ENCODE results near the gene CAPN15. TPM values are rescaled to one million over a fixed set of nuclear protein-coding genes. Genes with fewer than 3 reads are reported as not detected.

CAPN15 gene
- total RNA-seq, 4 donors from 2014 or later: 24.9 to 44.7 (median 43.3) TPM

DNA sequence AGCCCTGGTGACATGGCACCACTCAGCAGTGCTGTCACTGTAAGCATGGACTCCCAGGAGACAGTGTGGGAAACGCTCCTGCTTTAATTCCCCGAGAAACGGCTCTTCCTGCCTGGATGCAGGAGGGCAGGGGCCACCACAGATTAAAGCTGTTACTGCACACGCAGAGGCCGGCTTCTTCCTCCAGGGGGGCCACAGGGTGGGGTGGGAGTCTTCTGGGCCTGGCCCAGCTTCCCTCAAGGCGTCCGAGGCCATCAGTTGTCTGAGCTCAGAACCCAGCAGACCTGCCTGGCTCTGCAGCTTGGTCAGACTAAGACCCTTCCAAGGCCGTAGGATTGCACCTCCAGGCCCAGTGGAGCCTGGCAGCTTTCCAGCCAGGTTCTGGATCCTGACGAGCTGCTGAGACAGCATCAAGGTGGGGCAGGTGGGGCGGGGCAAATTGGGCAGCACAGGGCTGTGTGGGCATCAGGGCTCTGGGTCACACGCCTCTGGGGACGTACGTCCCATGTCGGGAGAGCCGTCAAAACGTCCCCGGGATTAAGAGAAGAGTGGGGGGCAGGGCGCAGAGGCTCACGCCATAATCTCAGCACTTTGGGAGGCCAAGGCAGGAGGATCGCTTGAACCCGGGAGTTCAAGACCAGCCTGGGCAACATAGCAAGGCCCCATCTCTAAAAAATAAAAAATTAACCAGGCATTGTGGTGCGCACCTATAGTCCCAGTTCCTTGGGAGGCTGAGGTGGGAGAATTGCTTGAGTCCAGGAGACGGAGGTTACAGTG lies 5.0 kb upstream of the CAPN15 start:
- TF ChIP-seq POLR2A (IDR thresholded peaks at IDR 0.05; ENCODE audit: low read depth): no peak
- TF ChIP-seq EP300 (IDR thresholded peaks at IDR 0.05): no peak
- no peak for TF ChIP-seq POLR2AphosphoS5 (IDR thresholded peaks at IDR 0.05)
- peaks cover 18 to 43% (median 33%) of the 10 kb centered on the region in 4 donors for H3K36me3 ChIP-seq
- no peaks in the 10 kb centered on the region for H3K27me3 ChIP-seq
- no peaks in the 10 kb centered on the region for H3K9me3 ChIP-seq
- H3K4me1 ChIP-seq: peaks cover 19 to 33% (median 29%) of the 10 kb centered on the region in 4 donors
- no peak overlapping the region for H3K4me3 ChIP-seq
- no peak for DNase-seq (ENCODE audit: extremely low spot score)
- intact Hi-C loops (cut with DNase I): loop anchor here (10.0 kb wide), 2 partner anchors 98 to 128 kb away; partner anchors contain the start of genes NME4 and RAB11FIP3
- H3K27ac ChIP-seq (replicated peaks in 1 of 4): no peak overlapping the region
- WGBS: 80% methylated on average over 18 of the region's 23 CpGs

DNA sequence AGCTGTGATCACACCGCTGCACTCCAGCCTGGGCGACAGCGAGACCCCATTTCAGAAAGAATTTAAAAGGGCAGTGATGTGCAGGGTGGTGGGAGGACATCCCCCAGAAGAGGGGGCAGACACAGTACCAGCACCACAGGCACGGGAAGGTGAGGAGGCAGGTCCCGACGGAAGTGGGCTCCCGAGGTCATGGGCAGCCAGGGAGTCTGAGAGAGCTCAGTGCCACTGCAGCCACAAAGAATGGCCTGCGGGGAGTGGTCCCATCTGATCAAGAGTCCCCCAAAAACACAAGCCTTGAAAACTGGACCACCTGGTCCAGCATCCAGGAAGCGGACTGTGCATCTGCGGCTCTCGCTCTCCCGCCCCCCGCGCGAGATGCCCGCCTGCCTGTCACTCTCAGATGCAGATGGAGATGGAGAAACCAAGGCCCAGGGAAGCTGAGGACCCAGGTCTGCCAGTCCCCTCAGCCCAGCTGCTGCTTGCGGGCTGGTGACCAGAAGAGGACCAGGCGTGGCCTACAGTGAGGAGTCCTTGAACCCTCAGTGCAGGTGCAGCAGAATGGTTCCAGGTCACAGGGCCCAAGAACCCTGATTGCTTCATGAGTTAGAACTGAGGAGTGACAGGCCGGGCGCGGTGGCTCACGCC lies 4.3 kb upstream of the CAPN15 start:
- H3K36me3 ChIP-seq: peaks cover 18 to 36% (median 32%) of the 10 kb centered on the region in 4 donors
- 91% methylated on average over 20 of the region's 22 CpGs for WGBS
- intact Hi-C loops (cut with DNase I): loop anchor here (10.0 kb wide), 2 partner anchors 98 to 128 kb away; partner anchors contain the start of genes NME4 and RAB11FIP3

DNA sequence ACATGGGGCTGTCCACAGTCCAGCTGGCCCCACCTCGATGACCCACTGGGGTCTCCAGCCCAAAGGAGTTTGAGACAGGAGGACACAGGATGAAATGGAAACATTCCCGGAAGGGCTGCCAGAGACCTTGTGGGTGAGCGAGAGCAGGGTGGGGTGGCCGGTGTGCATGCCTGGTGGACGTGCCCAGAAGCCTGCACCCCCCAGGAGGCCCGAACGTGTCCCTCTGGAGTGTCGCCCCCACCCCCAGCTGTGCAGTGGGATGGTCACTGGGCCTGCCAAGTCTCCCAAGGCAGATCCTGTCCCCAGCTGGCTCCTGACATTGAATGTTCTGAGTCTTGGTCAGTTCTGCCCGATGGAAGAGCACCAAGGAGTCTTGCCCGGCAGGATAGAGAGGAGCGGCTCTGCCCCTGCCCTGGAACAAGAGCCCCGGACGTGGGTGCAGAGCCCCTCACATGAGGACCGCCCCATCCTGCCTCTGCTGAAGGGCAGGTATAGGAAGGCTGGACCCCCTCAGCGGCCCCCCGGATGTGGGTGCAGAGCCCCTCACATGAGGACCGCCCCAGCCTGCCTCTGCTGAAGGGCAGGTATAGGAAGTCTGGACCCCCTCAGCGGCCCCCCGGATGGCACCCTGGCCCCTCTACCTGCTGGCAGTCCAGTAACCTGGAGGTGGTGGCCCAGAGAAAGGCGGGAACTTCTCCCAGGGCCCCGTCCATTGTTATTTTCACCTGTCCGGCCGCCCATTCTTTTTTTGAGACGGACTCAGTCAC lies 3.1 kb upstream of the CAPN15 start:
- Histone ChIP-seq H3K36me3 (peaks cover 14 to 24% (median 21%) of the 10 kb centered on the region in 4 donors), H3K4me1 (peaks cover 30 to 47% (median 42%) of the 10 kb centered on the region in 4 donors), H3K4me3 (no peak overlapping the region), H3K27me3 (no peaks in the 10 kb centered on the region), H3K27ac (replicated peaks in 1 of 4) (no peak overlapping the region), H3K9me3 (no peaks in the 10 kb centered on the region)
- TF ChIP-seq POLR2AphosphoS5 (IDR thresholded peaks at IDR 0.05) (no peak), EP300 (IDR thresholded peaks at IDR 0.05) (no peak), POLR2A (IDR thresholded peaks at IDR 0.05; ENCODE audit: low read depth) (no peak)
- TF ChIP-seq, protein P1, sequence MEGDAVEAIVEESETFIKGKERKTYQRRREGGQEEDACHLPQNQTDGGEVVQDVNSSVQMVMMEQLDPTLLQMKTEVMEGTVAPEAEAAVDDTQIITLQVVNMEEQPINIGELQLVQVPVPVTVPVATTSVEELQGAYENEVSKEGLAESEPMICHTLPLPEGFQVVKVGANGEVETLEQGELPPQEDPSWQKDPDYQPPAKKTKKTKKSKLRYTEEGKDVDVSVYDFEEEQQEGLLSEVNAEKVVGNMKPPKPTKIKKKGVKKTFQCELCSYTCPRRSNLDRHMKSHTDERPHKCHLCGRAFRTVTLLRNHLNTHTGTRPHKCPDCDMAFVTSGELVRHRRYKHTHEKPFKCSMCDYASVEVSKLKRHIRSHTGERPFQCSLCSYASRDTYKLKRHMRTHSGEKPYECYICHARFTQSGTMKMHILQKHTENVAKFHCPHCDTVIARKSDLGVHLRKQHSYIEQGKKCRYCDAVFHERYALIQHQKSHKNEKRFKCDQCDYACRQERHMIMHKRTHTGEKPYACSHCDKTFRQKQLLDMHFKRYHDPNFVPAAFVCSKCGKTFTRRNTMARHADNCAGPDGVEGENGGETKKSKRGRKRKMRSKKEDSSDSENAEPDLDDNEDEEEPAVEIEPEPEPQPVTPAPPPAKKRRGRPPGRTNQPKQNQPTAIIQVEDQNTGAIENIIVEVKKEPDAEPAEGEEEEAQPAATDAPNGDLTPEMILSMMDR (IDR thresholded peaks at IDR 0.05): no peak
- intact Hi-C loops (cut with DNase I): loop anchor here (10.0 kb wide), 2 partner anchors 100 to 130 kb away; partner anchors contain the start of genes NME4 and RAB11FIP3
- DNase-seq (ENCODE audit: extremely low spot score): no peak
- WGBS: 73% methylated on average over 11 of the region's 24 CpGs

More for the DNA sequence above, 4.3 kb upstream of the CAPN15 start:
- no peaks in the 10 kb centered on the region for H3K9me3 ChIP-seq
- H3K4me3 ChIP-seq: no peak overlapping the region
- no peak for DNase-seq (ENCODE audit: extremely low spot score)
- TF ChIP-seq, protein P1 (IDR thresholded peaks at IDR 0.05): no peak
- TF ChIP-seq EP300 (IDR thresholded peaks at IDR 0.05) (no peak), POLR2AphosphoS5 (IDR thresholded peaks at IDR 0.05) (no peak), POLR2A (IDR thresholded peaks at IDR 0.05; ENCODE audit: low read depth) (no peak)
- H3K4me1 ChIP-seq: peaks cover 19 to 34% (median 30%) of the 10 kb centered on the region in 4 donors
- H3K27me3 ChIP-seq: no peaks in the 10 kb centered on the region
- H3K27ac ChIP-seq (replicated peaks in 1 of 4): no peak overlapping the region

DNA sequence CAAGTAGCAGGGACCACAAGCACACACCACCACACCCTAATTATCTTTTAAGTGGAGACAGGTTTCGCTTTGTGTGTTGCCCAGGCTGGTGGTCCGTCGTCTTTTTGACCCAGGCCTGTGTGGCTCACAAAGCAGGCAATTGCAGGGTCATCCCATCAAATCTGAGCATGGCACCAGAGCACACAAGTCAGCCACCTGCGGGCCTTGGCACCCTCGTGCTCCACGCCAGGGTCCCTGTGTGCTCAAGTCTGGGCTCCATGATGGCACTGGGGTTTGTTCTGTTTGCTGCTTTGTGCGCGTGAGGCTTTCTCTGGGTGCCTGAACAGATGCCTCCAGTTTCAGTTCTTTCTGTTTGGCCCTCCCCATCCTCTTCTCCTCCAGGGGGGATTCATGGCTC lies 2.4 kb upstream of the CAPN15 start:
- intact Hi-C loops (cut with DNase I): loop anchor here (10.0 kb wide), 2 partner anchors 100 to 130 kb away; partner anchors contain the start of genes NME4 and RAB11FIP3

More for the DNA sequence above, 2.4 kb upstream of the CAPN15 start:
- 86% methylated on average over 8 of the region's 8 CpGs for WGBS
- no peaks in the 10 kb centered on the region for H3K27me3 ChIP-seq
- no peaks in the 10 kb centered on the region for H3K9me3 ChIP-seq
- H3K4me1 ChIP-seq: peaks cover 37 to 53% (median 49%) of the 10 kb centered on the region in 4 donors
- peaks cover 9 to 18% (median 16%) of the 10 kb centered on the region in 4 donors for H3K36me3 ChIP-seq
- H3K27ac ChIP-seq (replicated peaks in 1 of 4): peak overlapping the region in 3 of 4 donors; percentile 97 to 99 (median 98)
- TF ChIP-seq POLR2AphosphoS5 (IDR thresholded peaks at IDR 0.05) (no peak), EP300 (IDR thresholded peaks at IDR 0.05) (no peak), POLR2A (IDR thresholded peaks at IDR 0.05; ENCODE audit: low read depth) (no peak)
- TF ChIP-seq, protein P1 (IDR thresholded peaks at IDR 0.05): no peak
- no peak for DNase-seq (ENCODE audit: extremely low spot score)
- no peak overlapping the region for H3K4me3 ChIP-seq

All from esophagus muscularis mucosa (tissue), 4 donors.